ENCODE measurements around the gene CCDC148. TPM values are rescaled to one million over a fixed set of nuclear protein-coding genes. Genes with fewer than 3 reads are reported as not detected.

The CCDC148 gene
- total RNA-seq, 1 donor from 2014 or later = 2.4 TPM

DNA sequence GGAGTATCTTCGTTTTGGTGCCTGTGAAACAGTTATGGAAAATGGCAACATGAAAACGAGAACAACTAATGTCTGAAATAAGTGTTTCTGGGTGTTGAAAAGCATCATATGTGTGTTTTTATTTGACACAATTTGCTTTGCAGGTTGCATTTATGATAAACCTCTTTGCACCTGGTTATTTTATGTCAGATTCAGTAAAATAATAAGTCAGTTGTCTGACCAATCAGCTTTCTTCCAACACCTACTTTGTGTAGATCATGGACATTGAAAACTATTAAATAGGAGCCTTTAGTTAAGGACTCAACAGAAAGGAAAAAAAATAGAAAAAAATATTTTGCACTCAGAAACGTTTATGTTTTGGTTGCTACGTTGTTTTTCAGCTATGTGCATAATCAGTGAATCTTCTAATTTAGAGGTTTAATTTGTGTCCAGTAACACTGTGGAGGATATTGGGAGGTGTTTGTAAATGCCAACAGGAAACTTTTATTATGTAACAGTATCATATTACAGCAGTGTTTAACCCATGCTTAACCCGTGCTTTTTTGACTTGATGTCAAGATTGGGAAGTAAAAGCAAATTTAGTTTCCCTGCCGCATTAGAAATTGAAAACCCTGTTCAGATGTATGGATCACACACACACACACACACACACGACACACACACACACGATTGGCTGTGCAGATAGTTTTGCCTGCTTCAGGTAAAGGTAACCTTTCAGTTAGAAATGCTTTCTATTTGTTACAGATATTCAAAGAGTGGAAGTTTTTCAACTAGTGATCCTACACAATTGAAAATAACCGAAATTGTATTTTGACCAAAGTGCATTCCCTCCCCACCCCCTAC lies 2.8 kb upstream of the CCDC148 start:
- peak; percentile 6 for DNase-seq (ENCODE audit: low read depth)
- Histone ChIP-seq H3K9ac (ENCODE audit: low read length) (no peak overlapping the region), H3K4me1 (ENCODE audit: insufficient read depth, low read length) (peaks cover 16% of the 10 kb centered on the region), H3K4me2 (ENCODE audit: low read length) (peak overlapping the region; percentile 97), H3K36me3 (ENCODE audit: insufficient read depth, low read length) (no peaks in the 10 kb centered on the region), H3K79me2 (ENCODE audit: insufficient read depth, low read length) (peaks cover 68% of the 10 kb centered on the region), H3K27me3 (ENCODE audit: insufficient read depth, low read length) (no peaks in the 10 kb centered on the region), H4K20me1 (ENCODE audit: insufficient read depth, low read length) (peaks cover 51% of the 10 kb centered on the region), H3K4me3 (ENCODE audit: insufficient read depth, low read depth, low read length) (peak overlapping the region; percentile 68), H3K27ac (ENCODE audit: low read depth, low read length) (no peak overlapping the region), H2AFZ (ENCODE audit: low read depth, low read length) (no peak overlapping the region), H3K9me3 (ENCODE audit: insufficient read depth, low read depth, low read length) (no peaks in the 10 kb centered on the region)
- no peak overlapping the region for H3K27ac Mint-ChIP-seq (ENCODE audit: unreplicated experiment)
- no peak for TF ChIP-seq EZH2 (IDR thresholded peaks at IDR 0.05; ENCODE audit: insufficient read depth, low read length)
- TF ChIP-seq, protein P1, sequence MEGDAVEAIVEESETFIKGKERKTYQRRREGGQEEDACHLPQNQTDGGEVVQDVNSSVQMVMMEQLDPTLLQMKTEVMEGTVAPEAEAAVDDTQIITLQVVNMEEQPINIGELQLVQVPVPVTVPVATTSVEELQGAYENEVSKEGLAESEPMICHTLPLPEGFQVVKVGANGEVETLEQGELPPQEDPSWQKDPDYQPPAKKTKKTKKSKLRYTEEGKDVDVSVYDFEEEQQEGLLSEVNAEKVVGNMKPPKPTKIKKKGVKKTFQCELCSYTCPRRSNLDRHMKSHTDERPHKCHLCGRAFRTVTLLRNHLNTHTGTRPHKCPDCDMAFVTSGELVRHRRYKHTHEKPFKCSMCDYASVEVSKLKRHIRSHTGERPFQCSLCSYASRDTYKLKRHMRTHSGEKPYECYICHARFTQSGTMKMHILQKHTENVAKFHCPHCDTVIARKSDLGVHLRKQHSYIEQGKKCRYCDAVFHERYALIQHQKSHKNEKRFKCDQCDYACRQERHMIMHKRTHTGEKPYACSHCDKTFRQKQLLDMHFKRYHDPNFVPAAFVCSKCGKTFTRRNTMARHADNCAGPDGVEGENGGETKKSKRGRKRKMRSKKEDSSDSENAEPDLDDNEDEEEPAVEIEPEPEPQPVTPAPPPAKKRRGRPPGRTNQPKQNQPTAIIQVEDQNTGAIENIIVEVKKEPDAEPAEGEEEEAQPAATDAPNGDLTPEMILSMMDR (IDR thresholded peaks at IDR 0.05; ENCODE audit: insufficient read depth, low read depth, low read length) = no peak
- H3K27me3 Mint-ChIP-seq (ENCODE audit: low read depth, unreplicated experiment) = no peaks in the 10 kb centered on the region
- peak overlapping the region; percentile 99 for H3K4me3 Mint-ChIP-seq (ENCODE audit: unreplicated experiment)
- peaks cover 27% of the 10 kb centered on the region for H3K4me1 Mint-ChIP-seq (ENCODE audit: low read depth, unreplicated experiment)
- FAIRE-seq = no peak
- H3K36me3 Mint-ChIP-seq (ENCODE audit: low read depth, unreplicated experiment) = no peaks in the 10 kb centered on the region
- H3K9me3 Mint-ChIP-seq (ENCODE audit: unreplicated experiment) = no peaks in the 10 kb centered on the region

- H3K36me3 Mint-ChIP-seq (ENCODE audit: low read depth, unreplicated experiment) = no peaks in the 10 kb centered on the region
- H4K20me1 ChIP-seq (ENCODE audit: insufficient read depth, low read length) = peaks cover 45% of the 10 kb centered on the region
- no peaks in the 10 kb centered on the region for H3K9me3 ChIP-seq (ENCODE audit: insufficient read depth, low read depth, low read length)
- peak overlapping the region; percentile 99 for H3K4me3 Mint-ChIP-seq (ENCODE audit: unreplicated experiment)
- no peaks in the 10 kb centered on the region for H3K9me3 Mint-ChIP-seq (ENCODE audit: unreplicated experiment)
- TF ChIP-seq, protein P1 (IDR thresholded peaks at IDR 0.05; ENCODE audit: insufficient read depth, low read depth, low read length) = no peak
- no peak for TF ChIP-seq EZH2 (IDR thresholded peaks at IDR 0.05; ENCODE audit: insufficient read depth, low read length)
- peak overlapping the region; percentile 97 for H3K4me2 ChIP-seq (ENCODE audit: low read length)
- H2AFZ ChIP-seq (ENCODE audit: low read depth, low read length) = no peak overlapping the region
- peaks cover 16% of the 10 kb centered on the region for H3K4me1 ChIP-seq (ENCODE audit: insufficient read depth, low read length)
- peaks cover 60% of the 10 kb centered on the region for H3K79me2 ChIP-seq (ENCODE audit: insufficient read depth, low read length)
- no peak for FAIRE-seq
- H3K27me3 Mint-ChIP-seq (ENCODE audit: low read depth, unreplicated experiment) = no peaks in the 10 kb centered on the region
- H3K27me3 ChIP-seq (ENCODE audit: insufficient read depth, low read length) = no peaks in the 10 kb centered on the region
- peak overlapping the region; percentile 87 for H3K9ac ChIP-seq (ENCODE audit: low read length)
- peak overlapping the region; percentile 91 for H3K27ac Mint-ChIP-seq (ENCODE audit: unreplicated experiment)
- H3K4me3 ChIP-seq (ENCODE audit: insufficient read depth, low read depth, low read length) = peak overlapping the region; percentile 68
- H3K27ac ChIP-seq (ENCODE audit: low read depth, low read length) = no peak overlapping the region
- H3K36me3 ChIP-seq (ENCODE audit: insufficient read depth, low read length) = no peaks in the 10 kb centered on the region
- peak; percentile 10 for DNase-seq (ENCODE audit: low read depth)
- peaks cover 21% of the 10 kb centered on the region for H3K4me1 Mint-ChIP-seq (ENCODE audit: low read depth, unreplicated experiment)
Observed at GRCh38 chr2:158458617-158458920, 2.0 kb upstream of the CCDC148 start.
